GM19467 (cell line): Measurements from ENCODE around the gene ANAPC4.

Source experiments
- ATAC-seq: cut with Tn5 transposase; IDR thresholded peaks from one replicate; pipeline ENCODE4 v1.9.1; 2021; ENCODE audit warnings: mild to moderate bottlenecking, moderate library complexity; ENCODE audit not compliant: unreplicated experiment

ANAPC4 gene

GRCh38 chr4:25377572-25378436 lies 741 bp downstream of the ANAPC4 start:
- no peak for ATAC-seq

- ATAC-seq = no peak
Measured at GRCh38 chr4:25378437-25378743, 1.3 kb downstream of the ANAPC4 start.

- ATAC-seq = no peak
Measured at GRCh38 chr4:25379591-25379990, 2.5 kb downstream of the ANAPC4 start.

- ATAC-seq = no peak
Measured at GRCh38 chr4:25383647-25384046, 6.6 kb downstream of the ANAPC4 start.

- ATAC-seq = no peak
Measured at GRCh38 chr4:25386926-25387325, 9.9 kb downstream of the ANAPC4 start.

- no peak for ATAC-seq
Measured at GRCh38 chr4:25397305-25397704, 20.2 kb downstream of the ANAPC4 start.

GRCh38 chr4:25399510-25399909 lies 22.4 kb downstream of the ANAPC4 start:
- no peak for ATAC-seq

- no peak for ATAC-seq
Measured at GRCh38 chr4:25401066-25401465, 24.0 kb downstream of the ANAPC4 start.

- ATAC-seq = no peak
Measured at GRCh38 chr4:25402521-25402920, 25.5 kb downstream of the ANAPC4 start.

- no peak for ATAC-seq
Measured at GRCh38 chr4:25403699-25404098, 26.6 kb downstream of the ANAPC4 start.

GRCh38 chr4:25405453-25405852 lies 28.4 kb downstream of the ANAPC4 start:
- ATAC-seq = no peak

- no peak for ATAC-seq
Measured at GRCh38 chr4:25406081-25406692, 29.1 kb downstream of the ANAPC4 start.

GRCh38 chr4:25410820-25411529 lies 33.9 kb downstream of the ANAPC4 start:
- ATAC-seq = no peak

- no peak for ATAC-seq
Measured at GRCh38 chr4:25413261-25413660, 36.2 kb downstream of the ANAPC4 start.

- ATAC-seq = no peak
Measured at GRCh38 chr4:25417014-25417413, 40.0 kb downstream of the ANAPC4 start.

GRCh38 chr4:25420931-25421330 lies 43.9 kb downstream of the ANAPC4 start:
- ATAC-seq = no peak

GRCh38 chr4:25421816-25422525 lies 44.9 kb downstream of the ANAPC4 start:
- ATAC-seq = no peak

- ATAC-seq = no peak
Measured at GRCh38 chr4:25423548-25423947, 46.5 kb downstream of the ANAPC4 start.

- no peak for ATAC-seq
Measured at GRCh38 chr4:25424539-25425228, 47.6 kb downstream of the ANAPC4 start.

- ATAC-seq = no peak
Measured at GRCh38 chr4:25425361-25425760, 48.3 kb downstream of the ANAPC4 start.

- no peak for ATAC-seq
Measured at GRCh38 chr4:25427871-25428270, 50.8 kb downstream of the ANAPC4 start.
